IPS-18c (cell line): Measurements from ENCODE around the gene CDH13.
A peak's percentile ranks its signal among the peaks of the same experiment; 100 is the strongest.

Experiments used
- H3K4me3 ChIP-seq: 2 replicates; pipeline ENCODE4 v1.7.0; 2013; ENCODE audit warnings: low read depth, mild to moderate bottlenecking, low read length, moderate library complexity; ENCODE audit not compliant: insufficient read depth
- H3K9me3 ChIP-seq: one replicate; pipeline ENCODE4 v1.6.1; 2013; ENCODE audit warnings: mild to moderate bottlenecking, low read length, moderate library complexity; ENCODE audit not compliant: control insufficient read depth, insufficient read depth

Gene CDH13

GRCh38 chr16:82616356-82616755 is 10.4 kb upstream of the CDH13 start:
- Histone ChIP-seq H3K9me3 (no peaks in the 10 kb centered on the region), H3K4me3 (no peak overlapping the region)

- Histone ChIP-seq H3K9me3 (no peaks in the 10 kb centered on the region), H3K4me3 (no peak overlapping the region)
Observed at GRCh38 chr16:82621781-82622180, 5.0 kb upstream of the CDH13 start.

GRCh38 chr16:82623241-82623640 is 3.5 kb upstream of the CDH13 start:
- no peak overlapping the region for H3K4me3 ChIP-seq
- no peaks in the 10 kb centered on the region for H3K9me3 ChIP-seq

GRCh38 chr16:82625066-82625968 is 1.5 kb upstream of the CDH13 start:
- Histone ChIP-seq H3K4me3 (no peak overlapping the region), H3K9me3 (no peaks in the 10 kb centered on the region)

GRCh38 chr16:82628088-82628423 is 1.3 kb downstream of the CDH13 start:
- Histone ChIP-seq H3K9me3 (peaks cover 2% of the 10 kb centered on the region), H3K4me3 (peak overlapping the region; percentile 63)

- no peak overlapping the region for H3K4me3 ChIP-seq
- H3K9me3 ChIP-seq: peaks cover 2% of the 10 kb centered on the region
Observed at GRCh38 chr16:82628711-82629110, 1.9 kb downstream of the CDH13 start.

- Histone ChIP-seq H3K4me3 (no peak overlapping the region), H3K9me3 (peaks cover 2% of the 10 kb centered on the region)
Observed at GRCh38 chr16:82629441-82630027, 2.8 kb downstream of the CDH13 start.

- Histone ChIP-seq H3K9me3 (peaks cover 2% of the 10 kb centered on the region), H3K4me3 (no peak overlapping the region)
Observed at GRCh38 chr16:82630219-82630618, 3.5 kb downstream of the CDH13 start.

GRCh38 chr16:82630688-82631087 is 3.9 kb downstream of the CDH13 start:
- Histone ChIP-seq H3K9me3 (peaks cover 2% of the 10 kb centered on the region), H3K4me3 (no peak overlapping the region)

- H3K9me3 ChIP-seq: peaks cover 2% of the 10 kb centered on the region
- no peak overlapping the region for H3K4me3 ChIP-seq
Observed at GRCh38 chr16:82631701-82632685, 5.2 kb downstream of the CDH13 start.

GRCh38 chr16:82633964-82634600 is 7.3 kb downstream of the CDH13 start:
- Histone ChIP-seq H3K4me3 (no peak overlapping the region), H3K9me3 (peaks cover 2% of the 10 kb centered on the region)

- Histone ChIP-seq H3K4me3 (no peak overlapping the region), H3K9me3 (peaks cover 2% of the 10 kb centered on the region)
Observed at GRCh38 chr16:82634955-82635610, 8.3 kb downstream of the CDH13 start.

- H3K9me3 ChIP-seq: peaks cover 2% of the 10 kb centered on the region
Observed at GRCh38 chr16:82636485-82636884, 9.7 kb downstream of the CDH13 start.

GRCh38 chr16:82636958-82637357 is 10.2 kb downstream of the CDH13 start:
- Histone ChIP-seq H3K4me3 (no peak overlapping the region), H3K9me3 (peaks cover 2% of the 10 kb centered on the region)

More at GRCh38 chr16:82636485-82636884, 9.7 kb downstream of the CDH13 start:
- H3K4me3 ChIP-seq: no peak overlapping the region

GRCh38 chr16:82638095-82638798 is 11.5 kb downstream of the CDH13 start:
- no peaks in the 10 kb centered on the region for H3K9me3 ChIP-seq
- H3K4me3 ChIP-seq: peak overlapping the region; percentile 3; the same call in 1 of the 2 replicates

- Histone ChIP-seq H3K4me3 (no peak overlapping the region), H3K9me3 (no peaks in the 10 kb centered on the region)
Observed at GRCh38 chr16:82639263-82639662, 12.5 kb downstream of the CDH13 start.
